Smooth muscle cell of the brain vasculature (primary cell): ENCODE measurements around the gene BEAN1.
A peak's percentile ranks its signal among the peaks of the same experiment; 100 is the strongest.
"Not testable (repeated sequence)": the region's sequence is repeated elsewhere in the genome, so short reads cannot be mapped to it uniquely, and the experiment has no call there.

Experiments used
- DNase-seq: peaks from one replicate; pipeline ENCODE4 v3.0.0-alpha.2; 2012; ENCODE audit warnings: low read depth, low spot score

Gene BEAN1

DNA sequence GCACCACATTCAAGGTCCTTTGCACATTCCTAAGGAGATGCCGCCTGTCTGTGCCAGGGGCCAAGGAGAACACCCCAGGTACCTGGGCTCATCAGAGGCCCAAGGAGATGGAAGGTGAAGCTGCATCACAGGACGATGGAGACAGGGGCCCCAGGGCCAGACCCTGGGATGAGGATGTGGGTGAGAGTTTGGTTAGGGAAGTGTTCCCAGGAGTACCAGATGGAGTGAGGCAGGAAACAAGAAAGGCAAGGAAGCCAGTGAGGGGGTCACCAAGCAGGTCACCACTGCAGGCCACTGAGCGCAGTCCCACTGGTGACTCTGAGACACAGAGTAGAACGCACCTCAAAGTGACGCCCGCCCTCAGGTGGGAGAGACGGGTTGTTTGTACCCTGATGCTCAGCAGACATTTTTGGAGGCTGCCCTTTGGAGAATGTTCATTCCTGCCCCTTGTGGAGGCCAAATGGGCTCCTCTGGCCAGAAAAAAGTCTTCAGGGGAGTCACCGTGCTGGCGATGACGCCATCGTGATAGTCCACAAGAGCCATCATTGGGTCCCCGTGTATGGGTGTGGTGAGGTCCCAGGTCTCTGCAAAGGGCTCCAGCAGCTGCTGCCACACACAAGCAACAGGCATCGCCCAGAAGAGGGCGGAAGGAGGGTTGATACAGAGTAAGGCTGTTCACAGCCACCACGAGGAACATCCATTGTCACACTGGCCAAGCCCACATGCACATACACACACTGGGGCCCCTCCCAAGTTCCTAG is 57.5 kb downstream of the BEAN1 start:
- DNase-seq: no peak

DNA sequence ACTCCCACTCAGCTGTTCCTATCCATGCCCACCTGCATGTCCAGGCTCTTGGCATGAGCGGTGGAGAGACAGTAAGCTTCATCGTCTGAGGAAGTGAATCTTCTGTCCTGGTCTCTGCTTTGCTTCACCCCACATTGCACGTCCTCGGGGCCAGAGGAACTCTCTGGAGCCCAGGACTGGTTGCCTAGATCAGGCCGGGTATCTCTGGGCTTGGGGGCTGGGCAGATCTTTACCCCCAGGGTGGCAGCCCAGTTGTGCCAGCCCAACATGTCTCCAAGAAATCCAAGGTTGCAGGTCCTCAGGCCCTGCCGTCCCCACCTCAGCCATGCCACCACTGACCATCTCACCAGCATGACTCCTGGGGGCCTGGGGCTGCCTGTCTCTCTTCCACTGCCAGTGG is 58.3 kb downstream of the BEAN1 start:
- DNase-seq: no peak

DNA sequence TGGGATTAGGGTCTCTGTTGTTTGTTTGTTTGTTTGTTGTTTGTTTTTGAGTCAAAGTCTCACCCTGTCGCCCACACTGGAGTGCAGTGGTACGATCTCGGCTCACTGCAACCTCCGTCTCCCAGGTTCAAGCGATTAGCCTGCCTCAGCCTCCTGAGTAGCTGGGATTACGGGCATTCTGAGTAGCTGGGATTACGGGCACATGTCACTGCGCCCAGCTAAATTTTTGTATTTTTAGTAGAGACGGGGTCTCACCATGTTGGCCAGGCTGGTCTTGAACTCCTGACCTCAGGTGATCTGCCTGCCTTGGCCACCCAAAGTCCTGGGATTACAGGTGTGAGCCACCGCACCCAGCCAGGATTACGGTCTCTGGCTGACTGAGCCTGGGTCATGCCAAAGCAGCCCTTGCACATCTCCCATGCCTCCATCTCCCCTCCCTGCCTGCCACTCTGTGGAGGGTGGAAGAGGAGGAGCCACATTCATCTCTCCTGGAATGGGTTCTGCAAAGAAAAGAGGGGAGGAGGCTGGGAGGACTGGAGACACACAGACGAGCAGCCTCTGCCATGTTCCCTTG is 59.2 kb downstream of the BEAN1 start:
- DNase-seq: no peak

DNA sequence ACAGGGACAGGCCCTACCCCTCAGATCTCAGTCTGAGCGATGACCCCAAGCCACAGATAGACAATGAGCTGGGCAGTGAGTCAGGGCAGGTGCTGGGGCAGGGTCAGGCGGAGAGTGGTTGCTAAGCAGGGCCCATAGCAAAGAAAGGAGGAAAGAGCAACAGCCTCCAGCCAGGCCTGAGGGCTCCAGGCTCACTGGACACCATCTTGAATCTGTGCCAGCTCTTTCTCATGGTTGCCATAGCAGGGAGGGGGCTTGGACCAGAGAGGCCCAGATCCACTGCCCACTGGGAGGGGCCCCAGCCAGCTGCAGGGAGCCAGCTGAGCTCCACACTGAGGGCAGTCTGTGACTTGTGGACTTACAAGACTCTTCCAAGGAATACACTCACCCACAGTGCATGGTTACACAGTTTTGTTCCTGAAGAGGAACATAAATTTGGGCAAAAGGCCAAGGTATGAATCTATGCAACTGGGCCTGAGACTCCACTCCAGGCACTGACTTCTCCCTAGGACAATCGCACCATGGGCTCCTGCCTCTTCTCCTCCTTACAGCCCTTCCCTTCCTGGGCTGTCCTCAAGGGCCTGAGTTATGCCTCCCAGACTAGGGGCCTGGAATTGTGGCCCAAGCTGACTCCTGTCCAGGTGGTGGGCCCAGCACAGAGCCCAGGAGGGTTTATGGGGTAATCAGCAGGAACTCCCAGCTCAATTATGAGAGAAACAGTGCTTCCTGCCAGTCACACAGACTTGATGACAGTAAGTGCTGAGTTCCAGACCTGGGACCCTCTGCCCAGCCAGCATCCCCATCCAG is 59.9 kb downstream of the BEAN1 start:
- DNase-seq: peak; percentile 95

DNA sequence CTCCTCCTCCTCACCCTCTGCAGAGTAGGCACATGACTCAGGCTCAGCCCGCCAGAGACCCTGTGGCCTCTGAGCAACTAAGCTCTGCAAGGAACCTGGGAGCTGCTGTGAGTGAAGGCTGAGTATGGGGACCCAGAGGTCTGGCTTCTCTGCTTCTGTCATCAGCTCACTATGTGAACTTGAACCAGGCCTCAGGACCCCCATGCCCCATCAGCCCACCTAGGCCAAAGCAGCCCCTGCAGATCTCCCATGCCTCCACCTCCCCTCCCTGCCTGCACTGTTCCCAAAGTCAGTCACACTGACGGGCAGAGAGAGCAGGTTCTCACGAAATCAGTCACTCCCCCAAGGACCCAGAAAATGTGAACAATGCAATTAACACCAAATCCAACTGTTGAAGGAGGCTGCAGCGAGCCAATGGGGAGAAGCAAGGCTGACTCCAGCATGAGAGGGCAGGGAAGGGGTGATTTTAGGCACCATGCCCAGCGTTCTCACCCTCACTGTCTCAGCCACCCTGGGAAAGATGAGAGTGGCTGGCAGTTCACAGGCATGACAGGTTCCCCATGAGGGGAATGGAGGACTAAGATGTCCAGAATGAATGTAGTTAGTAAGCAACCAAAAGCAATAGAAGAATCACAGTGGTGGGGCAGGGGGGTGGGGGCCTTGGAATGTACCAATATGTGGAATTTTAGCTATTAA is 60.6 kb downstream of the BEAN1 start:
- no peak for DNase-seq

DNA sequence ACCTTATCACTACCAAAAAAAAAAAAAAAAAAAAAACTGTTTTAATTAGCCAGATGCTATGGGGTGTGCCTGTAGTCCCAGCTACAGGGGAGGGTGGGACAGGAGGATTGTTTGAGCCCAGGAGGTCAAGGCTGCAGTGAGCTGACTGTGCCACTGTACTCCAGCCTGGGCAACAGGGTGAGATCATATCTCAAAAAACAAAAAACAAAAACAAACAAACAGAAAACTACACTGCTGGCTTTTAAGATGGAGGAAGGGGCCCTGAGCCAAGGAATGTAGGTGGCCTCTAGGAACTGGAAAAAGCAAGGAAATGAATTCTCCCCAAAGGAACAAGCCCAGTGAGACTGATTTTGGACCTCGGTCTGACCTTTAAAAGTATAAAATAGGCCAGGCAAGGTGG is 61.4 kb downstream of the BEAN1 start:
- no peak for DNase-seq

DNA sequence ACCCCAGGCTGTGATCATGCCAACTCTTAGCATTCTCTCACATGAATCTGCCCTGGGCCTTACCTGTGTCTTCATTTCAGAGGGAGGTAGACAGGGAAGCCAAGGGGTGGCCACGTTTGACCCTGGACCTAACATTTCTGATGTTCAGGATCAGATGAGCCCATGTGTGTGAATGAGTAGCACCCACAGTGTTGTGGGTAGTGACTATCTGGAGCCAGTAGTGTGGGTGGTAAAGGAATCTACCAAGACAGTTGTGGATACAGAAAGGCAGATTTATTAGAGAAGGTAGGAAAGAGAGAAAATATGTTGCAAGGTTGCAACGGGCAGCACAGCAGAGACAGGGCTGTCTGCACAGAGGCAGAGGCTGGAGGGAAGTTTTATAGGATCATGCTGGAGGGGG is 62.3 kb downstream of the BEAN1 start:
- no peak for DNase-seq

DNA sequence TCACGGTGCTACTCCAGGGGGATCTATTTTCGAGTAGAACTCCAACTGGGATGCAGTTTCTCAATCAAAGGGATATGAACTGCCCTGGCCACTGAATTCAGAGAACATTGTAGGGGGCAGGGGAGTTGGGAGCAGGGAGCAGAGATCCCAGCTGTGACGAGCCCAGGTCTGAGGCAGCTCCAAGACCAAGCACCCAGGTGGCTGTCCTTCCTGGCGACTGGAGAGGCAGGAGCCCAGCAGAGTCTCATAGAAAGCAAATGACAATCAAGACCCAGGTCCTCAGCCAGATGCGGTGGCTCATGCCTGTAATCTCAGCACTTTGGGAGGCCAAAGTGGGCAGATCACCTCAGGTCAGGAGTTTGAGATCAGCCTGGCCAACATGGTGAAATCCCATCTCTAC is 62.7 kb downstream of the BEAN1 start:
- no peak for DNase-seq

DNA sequence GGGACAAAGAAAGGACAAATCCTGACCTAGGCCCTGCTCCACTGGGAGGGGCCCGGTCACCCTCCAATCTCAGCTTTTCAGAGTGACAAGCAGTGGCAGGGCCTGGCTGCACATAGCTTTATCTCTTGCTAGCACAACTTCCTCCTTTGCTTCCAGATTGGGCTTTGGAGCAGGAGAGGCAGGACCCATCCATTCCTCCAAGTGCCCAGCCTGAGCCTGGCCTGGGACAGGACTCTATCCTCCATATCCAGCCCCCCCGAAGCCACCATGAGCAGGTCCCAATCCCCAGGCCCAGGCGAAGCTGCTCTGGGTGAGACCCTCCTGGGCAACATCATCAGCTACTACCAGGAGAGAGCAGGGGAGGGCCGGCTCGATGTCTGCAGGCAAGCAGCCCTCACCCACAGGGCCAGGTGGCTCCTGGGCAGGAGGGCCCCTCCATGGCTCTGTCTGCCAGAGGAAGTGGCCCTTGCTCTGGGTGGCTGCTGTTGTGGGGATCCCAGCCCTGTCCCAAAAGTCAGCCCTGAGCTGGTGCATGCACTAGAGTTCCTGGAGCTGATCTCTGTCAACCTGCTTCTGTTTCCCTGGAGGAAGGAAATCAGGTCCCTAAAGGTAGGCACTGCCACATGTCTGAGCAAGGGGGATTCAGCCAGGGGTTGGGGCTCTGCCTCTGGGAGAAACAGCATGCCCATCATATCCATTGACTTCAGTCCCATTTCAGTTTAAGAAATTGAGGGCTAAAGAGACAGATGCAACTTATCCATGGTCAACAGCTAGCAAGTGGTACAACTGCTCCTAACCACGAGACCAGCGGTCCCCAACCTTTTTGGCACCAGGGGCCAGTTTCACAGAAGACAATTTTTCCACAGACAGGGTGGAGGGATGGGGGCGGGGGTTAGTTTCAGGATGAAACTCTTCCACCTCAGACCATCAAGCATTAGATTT is 64.0 kb downstream of the BEAN1 start:
- DNase-seq: no peak

DNA sequence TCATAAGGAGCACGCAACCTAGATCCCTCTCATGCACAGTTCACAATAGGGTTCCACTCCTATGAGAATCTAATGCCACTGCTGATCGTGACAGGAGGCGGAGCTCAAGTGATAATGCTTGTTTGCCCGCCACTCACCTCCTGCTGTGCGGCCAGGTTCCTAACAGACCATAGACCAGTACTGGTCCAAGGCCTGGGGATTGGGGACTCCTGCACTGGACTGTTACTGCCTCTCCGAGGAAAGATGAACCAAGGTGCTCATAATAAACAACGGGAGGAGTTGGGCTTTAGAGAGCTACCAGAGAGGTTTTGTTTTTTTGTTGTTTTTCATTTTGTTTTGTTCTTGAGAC is 64.6 kb downstream of the BEAN1 start:
- DNase-seq: no peak

DNA sequence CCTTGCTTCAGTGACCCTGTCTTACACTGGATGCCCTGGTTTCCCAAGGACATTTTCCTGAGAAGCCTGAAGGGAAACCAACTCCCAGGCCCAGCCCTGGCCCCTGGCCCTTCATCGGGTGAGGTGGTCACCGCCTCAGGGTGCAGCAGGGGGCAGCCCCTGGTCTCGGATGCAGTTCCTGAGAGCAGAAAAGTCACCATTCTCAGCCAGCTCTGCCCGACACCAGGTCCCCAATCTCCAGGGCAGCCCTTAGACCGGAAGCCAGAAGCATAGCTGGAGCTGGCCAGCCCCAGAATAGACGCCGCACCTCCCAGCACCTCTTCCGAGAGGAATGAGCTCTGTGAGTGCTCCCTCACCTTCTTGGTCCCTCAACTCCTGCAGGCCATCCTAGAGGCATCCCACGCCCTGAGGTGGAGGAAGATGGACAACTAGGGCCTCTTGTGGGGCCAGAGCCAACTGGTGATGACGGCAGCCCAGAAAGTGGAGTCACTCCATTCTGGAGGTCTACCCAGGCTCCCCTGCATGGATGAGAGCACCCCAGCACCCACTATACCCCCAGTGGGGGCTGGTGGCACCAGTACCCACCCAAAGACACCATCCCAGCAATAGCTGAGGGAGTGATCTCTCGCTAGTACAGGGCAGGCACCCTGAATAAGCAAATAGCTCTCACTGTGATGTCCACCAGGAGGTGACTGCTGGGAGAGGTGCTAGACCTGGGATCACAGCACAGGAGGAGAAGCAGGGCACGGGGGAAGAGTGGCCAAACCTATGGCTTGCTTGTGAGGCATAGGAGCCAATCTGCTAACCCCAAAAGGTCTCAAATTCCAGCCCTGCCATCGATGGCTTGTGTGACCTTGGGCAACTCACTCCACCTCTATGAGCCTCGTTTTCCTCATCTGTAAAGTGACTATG is 66.7 kb downstream of the BEAN1 start:
- no peak for DNase-seq

DNA sequence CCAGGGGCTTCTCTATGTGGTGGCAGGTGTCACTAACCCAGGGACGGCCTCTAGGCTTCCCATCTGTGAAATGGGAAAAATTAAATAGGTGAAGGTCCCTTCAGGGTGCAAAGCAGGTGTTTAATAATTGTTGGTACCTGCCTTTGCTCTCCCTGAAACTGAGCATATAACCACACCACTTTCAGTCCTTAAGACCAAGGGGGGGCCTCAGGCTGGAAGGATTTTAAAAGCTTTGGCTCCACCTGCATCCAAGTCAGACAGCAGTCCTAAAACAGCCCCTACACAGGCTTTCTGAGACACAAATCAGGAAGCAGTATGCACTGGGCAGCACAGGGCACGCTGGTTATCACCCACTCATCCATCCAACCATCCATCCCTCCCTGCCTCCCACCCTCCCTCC is 67.8 kb downstream of the BEAN1 start:
- no peak for DNase-seq

DNA sequence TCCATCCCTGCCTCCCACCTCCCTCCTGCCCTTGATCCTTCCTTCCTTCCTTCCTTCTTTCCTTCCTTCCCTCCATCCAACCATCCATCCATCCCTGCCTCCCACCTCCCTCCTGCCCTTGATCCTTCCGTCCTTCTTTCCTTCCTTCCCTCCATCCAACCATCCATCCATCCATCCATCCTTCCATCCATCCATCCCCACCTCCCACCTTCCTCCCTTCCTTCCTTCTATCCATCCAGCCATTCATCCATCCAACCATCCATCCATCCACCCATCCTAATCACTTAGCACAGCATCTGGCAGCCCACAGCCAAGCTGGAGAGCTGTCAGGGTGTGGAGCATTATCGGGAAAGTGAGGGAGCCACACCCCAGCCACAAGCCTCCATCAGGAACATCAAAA is 68.3 kb downstream of the BEAN1 start:
- DNase-seq: no peak

DNA sequence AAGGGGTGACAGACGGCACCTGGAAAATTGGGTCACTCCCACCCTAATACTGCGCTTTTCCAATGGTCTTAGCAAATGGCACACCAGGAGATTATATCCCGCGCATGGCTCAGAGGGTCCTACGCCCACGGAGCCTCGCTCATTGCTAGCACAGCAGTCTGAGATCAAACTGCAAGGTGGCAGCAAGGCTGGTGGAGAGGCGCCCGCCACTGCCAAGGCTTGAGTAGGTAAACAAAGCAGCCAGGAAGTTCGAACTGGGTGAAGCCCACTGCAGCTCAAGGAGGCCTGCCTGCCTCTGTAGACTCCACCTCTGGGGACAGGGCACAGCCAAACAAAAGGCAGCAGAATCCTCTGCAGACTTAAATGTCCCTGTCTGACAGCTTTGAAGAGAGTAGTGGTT is 69.1 kb downstream of the BEAN1 start:
- not testable (repeated sequence) for DNase-seq

DNA sequence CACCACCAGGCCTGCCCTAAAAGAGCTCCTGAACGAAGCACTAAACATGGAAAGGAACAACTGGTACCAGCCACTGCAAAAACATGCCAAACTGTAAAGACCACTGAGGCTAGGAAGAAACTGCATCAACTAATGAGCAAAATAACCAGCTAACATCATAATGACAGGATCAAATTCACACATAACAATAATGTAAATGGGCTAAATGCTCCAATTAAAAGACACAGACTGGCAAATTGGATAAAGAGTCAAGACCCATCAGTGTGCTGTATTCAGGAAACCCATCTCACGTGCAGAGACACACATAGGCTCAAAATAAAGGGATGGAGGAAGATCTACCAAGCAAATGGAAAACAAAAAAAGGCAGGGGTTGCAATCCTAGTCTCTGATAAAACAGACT is 70.8 kb downstream of the BEAN1 start:
- DNase-seq: not testable (repeated sequence)

DNA sequence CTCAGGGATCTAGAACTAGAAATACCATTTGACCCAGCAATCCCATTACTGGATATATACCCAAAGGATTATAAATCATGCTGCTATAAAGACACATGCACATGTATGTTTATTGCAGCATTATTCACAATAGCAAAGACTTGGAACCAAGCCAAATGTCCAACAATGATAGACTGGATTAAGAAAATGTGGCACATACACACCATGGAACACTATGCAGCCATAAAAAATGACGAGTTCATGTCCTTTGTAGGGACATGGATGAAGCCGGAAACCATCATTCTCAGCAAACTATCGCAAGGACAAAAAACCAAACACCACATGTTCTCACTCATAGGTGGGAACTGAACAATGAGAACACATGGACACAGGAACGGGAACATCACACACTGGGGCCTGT is 74.5 kb downstream of the BEAN1 start:
- DNase-seq: not testable (repeated sequence)

DNA sequence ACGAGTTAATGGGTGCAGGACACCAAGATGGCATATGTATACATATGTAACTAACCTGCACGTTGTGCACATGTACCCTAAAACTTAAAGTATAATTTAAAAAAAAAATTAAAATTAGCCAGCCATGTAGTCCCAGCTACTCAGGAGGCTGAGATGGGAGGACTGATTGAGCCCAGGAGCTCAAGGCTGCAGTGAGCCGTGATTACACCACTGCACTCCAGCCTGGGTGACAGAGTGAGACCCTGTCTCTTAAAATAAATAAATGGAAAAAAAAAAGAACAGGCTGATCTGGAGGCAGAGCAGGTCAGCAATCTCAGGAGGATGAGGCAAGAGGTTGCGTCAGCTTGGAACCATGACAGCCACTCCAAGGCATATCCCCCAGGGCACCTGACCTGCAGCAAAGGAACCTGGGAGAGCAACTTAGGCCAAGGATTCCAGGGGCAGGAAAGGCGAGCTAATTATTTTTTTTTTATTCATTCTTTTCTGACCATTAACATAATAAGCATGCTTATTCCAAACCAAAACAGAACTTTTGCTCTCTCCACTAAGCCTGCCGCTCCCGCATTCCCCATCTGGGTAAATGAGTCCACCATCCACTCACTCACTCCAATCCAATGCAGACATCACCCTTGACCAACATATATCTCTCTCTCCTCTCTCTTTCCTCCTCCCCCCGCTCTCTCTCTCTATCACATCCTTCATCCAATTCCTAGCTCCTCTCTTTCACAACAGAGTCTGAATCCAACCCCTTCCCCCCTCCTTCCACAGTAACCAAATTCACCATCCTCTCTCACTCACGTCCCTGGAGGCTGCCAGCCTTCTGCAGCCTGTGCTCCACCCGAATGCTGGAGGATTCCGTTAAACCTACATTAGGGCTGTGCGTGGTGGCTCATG is 75.2 kb downstream of the BEAN1 start:
- no peak for DNase-seq

DNA sequence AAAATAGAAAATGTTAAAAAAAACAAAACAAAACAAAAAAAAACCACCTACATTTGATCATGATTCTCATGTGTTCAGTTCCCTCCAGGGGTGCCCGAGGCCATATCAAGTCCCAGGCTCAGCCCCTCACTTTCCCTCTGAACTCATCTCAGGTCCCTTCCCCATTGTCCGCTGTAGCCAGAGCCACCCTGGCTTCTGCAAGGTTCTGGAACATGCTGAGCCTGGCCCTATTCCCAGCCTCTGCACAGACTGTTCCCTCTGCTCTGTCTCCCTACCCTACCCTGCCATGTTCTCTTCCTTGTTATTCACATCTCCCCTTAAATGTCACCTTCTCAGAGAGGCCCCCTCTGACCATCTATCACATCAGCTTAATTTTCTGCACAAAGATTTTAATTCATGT is 75.9 kb downstream of the BEAN1 start:
- DNase-seq: no peak

DNA sequence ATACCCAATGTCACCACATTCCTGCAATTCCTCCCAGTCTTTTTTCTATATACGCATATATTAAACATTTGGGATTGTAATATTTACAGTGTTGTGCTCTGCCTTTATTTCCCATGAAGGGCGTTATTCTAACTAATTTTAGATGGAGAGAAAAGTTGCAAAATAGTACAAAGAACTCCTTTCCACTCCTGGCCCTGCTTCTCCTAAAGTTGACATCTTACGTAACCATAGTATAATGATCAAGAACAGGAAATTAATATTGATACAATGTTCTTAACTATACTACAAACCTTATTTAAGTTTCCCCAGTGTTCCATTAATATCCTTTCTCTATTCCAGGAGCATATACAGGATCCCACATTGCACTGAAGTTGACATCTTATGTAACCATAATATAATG is 76.5 kb downstream of the BEAN1 start:
- DNase-seq: no peak
